ENCODE measurements around the gene GPR62. TPM values are rescaled to one million over a fixed set of nuclear protein-coding genes. Genes with fewer than 3 reads are reported as not detected.

The GPR62 gene
- total and polyA plus RNA-seq, 2 donors (not counting 3 experiments of a cell fraction or from before 2014, with no cell fraction given) = 0.04 to 0.15 TPM

- Histone ChIP-seq H3K79me2 (ENCODE audit: control insufficient read depth, insufficient read depth, low read length) (no peaks in the 10 kb centered on the region), H3K27ac (ENCODE audit: insufficient read depth, low read depth, low read length) (no peak overlapping the region), H3K4me2 (ENCODE audit: insufficient read depth, low read length) (peak overlapping the region; percentile 83), H3K27me3 (ENCODE audit: control insufficient read depth in 2 of 2, insufficient read depth in 2 of 2, low read length in 2 of 2) (no peaks in the 10 kb centered on the region), H3K9me1 (replicated peaks; ENCODE audit: control insufficient read depth, extremely low read depth, insufficient read depth, low read length) (no peaks in the 10 kb centered on the region), H3K36me3 (ENCODE audit: control insufficient read depth in 2 of 2, extremely low read depth in 1 of 2, insufficient read depth in 2 of 2, low read length in 2 of 2) (no peaks in the 10 kb centered on the region), H4K20me1 (replicated peaks; ENCODE audit: control insufficient read depth, extremely low read depth, insufficient read depth, low read length) (no peaks in the 10 kb centered on the region), H2AFZ (ENCODE audit: low read depth, low read length) (no peak overlapping the region), H3K4me3 (replicated peaks in 1 of 3; ENCODE audit: insufficient read depth in 1 of 3, low read depth in 1 of 3, low read length in 3 of 3) (no peak overlapping the region), H3K9ac (replicated peaks; ENCODE audit: extremely low read depth, insufficient read depth, low read length) (no peak overlapping the region), H3K9me3 (replicated peaks; ENCODE audit: control insufficient read depth, insufficient read depth, low read length) (no peaks in the 10 kb centered on the region), H3K4me1 (ENCODE audit: control insufficient read depth, extremely low read depth, insufficient read depth, low read length) (peaks cover 4% of the 10 kb centered on the region)
- no TSS peak for BruUV-seq (replicated peaks)
- ChIA-PET CTCF (no interaction called here), POLR2A (no interaction called here)
- intact Hi-C loops (cut with micrococcal nuclease) = no loop called here
- DNase-seq (ENCODE audit: low read depth, low spot score) = no peak
- TF ChIP-seq MYC (IDR thresholded peaks at IDR 0.05; ENCODE audit: low read depth, low read length) (no peak), CTCF (IDR thresholded peaks at IDR 0.05; ENCODE audit: extremely low read depth in 1 of 2, insufficient read depth in 1 of 2, low read depth in 1 of 2, low read length in 2 of 2) (no peak), JUN (IDR thresholded peaks at IDR 0.05; ENCODE audit: borderline replicate concordance, insufficient read depth, insufficient read length, low read depth) (no peak), GATA2 (IDR thresholded peaks at IDR 0.05; ENCODE audit: insufficient read depth, insufficient read length, low read depth, low read length) (no peak), EZH2 (IDR thresholded peaks at IDR 0.05; ENCODE audit: borderline replicate concordance, low read depth, low read length, severe bottlenecking) (no peak), MAX (IDR thresholded peaks at IDR 0.05; ENCODE audit: insufficient read depth, insufficient read length) (no peak), POLR2A (IDR thresholded peaks at IDR 0.05; ENCODE audit: low read depth, low read length) (no peak), POLR2AphosphoS5 (IDR thresholded peaks at IDR 0.05; ENCODE audit: insufficient read depth, low read depth, low read length) (no peak), FOS (IDR thresholded peaks at IDR 0.05; ENCODE audit: borderline replicate concordance, insufficient read depth, low read length) (no peak)
- no peak for FAIRE-seq
- dilution Hi-C loops (cut with MboI; ENCODE audit: extremely low pct_ligation_motif_present, low sequenced_read_pairs) = no loop called here
These were observed 10.8 kb downstream of the GPR62 start for GRCh38 chr3:51966016-51966415.

Measured in endothelial cell of umbilical vein (primary cell).